SK-N-SH treated with all-trans-retinoic acid at 6 μM for 48 hours (cell line): ENCODE measurements around the gene SEMA7A.

Experiments used
- CREB5 ChIP-seq: fragments of 250-450 bp; sonication (Bioruptor Pico); IDR thresholded peaks from 2 replicates; pipeline ENCODE4 v1.5.1; 2020; ENCODE audit warnings: low read depth, mild to moderate bottlenecking, moderate library complexity
- CSDC2 ChIP-seq: fragments of 250-450 bp; sonication (Bioruptor Pico); IDR thresholded peaks from 2 replicates; pipeline ENCODE4 v1.5.0; 2020; ENCODE audit warnings: mild to moderate bottlenecking, moderate library complexity
- ESRRG ChIP-seq: fragments of 250-450 bp; sonication (Bioruptor Pico); IDR thresholded peaks from 2 replicates; pipeline ENCODE4 v1.6.1; 2021; ENCODE audit warnings: mild to moderate bottlenecking
- PATZ1 ChIP-seq: fragments of 250-450 bp; sonication (Bioruptor Pico); IDR thresholded peaks from 2 replicates; pipeline ENCODE4 v1.8.0; 2020; ENCODE audit warnings: mild to moderate bottlenecking, moderate library complexity, borderline replicate concordance
- RARB ChIP-seq: fragments of 250-450 bp; sonication (Bioruptor Pico); IDR thresholded peaks from 2 replicates; pipeline ENCODE4 v1.8.0; 2021; ENCODE audit warnings: mild to moderate bottlenecking, moderate library complexity
- SNAI2 ChIP-seq: fragments of 250-450 bp; sonication (Bioruptor Pico); IDR thresholded peaks from 2 replicates; pipeline ENCODE4 v1.5.0; 2020; ENCODE audit warnings: mild to moderate bottlenecking, moderate library complexity
- TCF4 ChIP-seq: fragments of 250-450 bp; sonication (Bioruptor Pico); IDR thresholded peaks from 2 replicates; pipeline ENCODE4 v1.8.0; 2021; ENCODE audit warnings: mild to moderate bottlenecking, moderate library complexity, borderline replicate concordance
- ZFP3 ChIP-seq: fragments of 250-450 bp; sonication (Bioruptor Pico); IDR thresholded peaks from 2 replicates; pipeline ENCODE4 v1.5.0; 2020; ENCODE audit warnings: mild to moderate bottlenecking, moderate library complexity
- ZFP30 ChIP-seq: fragments of 450-650 bp; formaldehyde crosslinking; IDR thresholded peaks from 2 replicates; pipeline ENCODE4 v1.5.0; 2022; ENCODE audit warnings: mild to moderate bottlenecking, moderate library complexity
- ZNF565 ChIP-seq: fragments of 450-650 bp; formaldehyde crosslinking; conservative IDR thresholded peaks from 2 replicates; pipeline ENCODE4 v1.5.0; 2020; ENCODE audit warnings: low read depth, mild to moderate bottlenecking, moderate library complexity

- TF ChIP-seq PATZ1, result no peak
- no peak for TF ChIP-seq ZNF565
- no peak for TF ChIP-seq CSDC2 (CRISPR knock-in tag)
- TF ChIP-seq TCF4 (CRISPR knock-in tag), result no peak
- no peak for TF ChIP-seq SNAI2 (CRISPR knock-in tag)
- no peak for TF ChIP-seq ZFP3 (CRISPR knock-in tag)
- TF ChIP-seq CREB5 (CRISPR knock-in tag), result no peak
- no peak for TF ChIP-seq ZFP30 (CRISPR knock-in tag)
- TF ChIP-seq ESRRG (CRISPR knock-in tag), result no peak
- TF ChIP-seq RARB (CRISPR knock-in tag), result no peak
Measured at GRCh38 chr15:74464897-74465296, 31.1 kb upstream of the SEMA7A start.
